H9 (cell line): ENCODE measurements around the gene POLR2A. TPM values are rescaled to one million over a fixed set of nuclear protein-coding genes. Genes with fewer than 3 reads are reported as not detected.

Source experiments
- DNase-seq: peaks from one replicate; pipeline ENCODE4 v3.0.0-alpha.2; 2017
- H2AFZ ChIP-seq: one replicate; pipeline ENCODE4 v1.6.1; 2013; ENCODE audit warnings: mild to moderate bottlenecking, low read length, control low read depth, moderate library complexity
- H2AK5ac ChIP-seq: 2 replicates; pipeline ENCODE4 v1.6.1; 2013; ENCODE audit warnings: low read length, control low read depth, mixed read lengths; ENCODE audit not compliant: insufficient read length
- H2BK120ac ChIP-seq: one replicate; pipeline ENCODE4 v1.6.1; 2013; ENCODE audit warnings: low read depth, mild to moderate bottlenecking, low read length, control low read depth, inconsistent platforms; ENCODE audit not compliant: poor library complexity, severe bottlenecking
- H2BK12ac ChIP-seq: 2 replicates; pipeline ENCODE4 v1.6.1; 2013; ENCODE audit warnings: low read length, control low read depth, mixed read lengths, low read depth; ENCODE audit not compliant: insufficient read length
- H2BK15ac ChIP-seq: 2 replicates; pipeline ENCODE4 v1.6.1; 2013; ENCODE audit warnings: low read depth, low read length, control low read depth
- H2BK20ac ChIP-seq: one replicate; pipeline ENCODE4 v1.6.1; 2013; ENCODE audit warnings: low read depth, mild to moderate bottlenecking, low read length, control low read depth, inconsistent platforms; ENCODE audit not compliant: poor library complexity, severe bottlenecking
- H2BK5ac ChIP-seq: 2 replicates; pipeline ENCODE4 v1.6.1; 2013; ENCODE audit warnings: low read length, control low read depth, mixed read lengths; ENCODE audit not compliant: insufficient read length
- H3K14ac ChIP-seq: 2 replicates; pipeline ENCODE4 v1.6.1; 2013; ENCODE audit warnings: low read length, control low read depth; ENCODE audit not compliant: insufficient read depth
- H3K18ac ChIP-seq: 2 replicates; pipeline ENCODE4 v1.6.1; 2013; ENCODE audit warnings: low read depth, mild to moderate bottlenecking, mixed read lengths, low read length, control low read depth; ENCODE audit not compliant: insufficient read length
- H3K23ac ChIP-seq: 2 replicates; pipeline ENCODE4 v1.6.1; 2013; ENCODE audit warnings: low read length, control low read depth, mixed read lengths, low read depth; ENCODE audit not compliant: insufficient read length
- H3K23me2 ChIP-seq: 2 replicates; pipeline ENCODE4 v1.6.1; 2013; ENCODE audit warnings: low read depth, mild to moderate bottlenecking, mixed read lengths, low read length, control low read depth; ENCODE audit not compliant: insufficient read length, poor library complexity, severe bottlenecking
- H3K27ac ChIP-seq: 2 replicates; pipeline ENCODE4 v1.5.1; 2013; ENCODE audit warnings: low read length, control low read depth, mixed read lengths, low read depth; ENCODE audit not compliant: insufficient read length
- H3K27me3 ChIP-seq: 2 replicates; pipeline ENCODE4 v1.6.1; 2013; ENCODE audit warnings: low read length, control low read depth, inconsistent platforms; ENCODE audit not compliant: insufficient read depth
- H3K4ac ChIP-seq: 2 replicates; pipeline ENCODE4 v1.6.1; 2013; ENCODE audit warnings: low read depth, mild to moderate bottlenecking, control low read depth, inconsistent platforms, low read length, moderate library complexity
- H3K4me1 ChIP-seq: 2 replicates; pipeline ENCODE4 v1.6.1; 2013; ENCODE audit warnings: low read length, control low read depth, inconsistent platforms; ENCODE audit not compliant: insufficient read depth
- H3K4me2 ChIP-seq: 2 replicates; pipeline ENCODE4 v1.6.1; 2013; ENCODE audit warnings: low read length, control low read depth, mixed read lengths; ENCODE audit not compliant: insufficient read length, insufficient read depth
- H3K56ac ChIP-seq: 2 replicates; pipeline ENCODE4 v1.6.1; 2013; ENCODE audit warnings: low read depth, mild to moderate bottlenecking, mixed read lengths, low read length, control low read depth; ENCODE audit not compliant: insufficient read length
- H3K79me1 ChIP-seq: 2 replicates; pipeline ENCODE4 v1.6.1; 2013; ENCODE audit warnings: low read depth, mild to moderate bottlenecking, moderate library complexity, low read length, control low read depth, inconsistent platforms; ENCODE audit not compliant: insufficient read depth, poor library complexity, severe bottlenecking
- H3K79me2 ChIP-seq: 2 replicates; pipeline ENCODE4 v1.6.1; 2013; ENCODE audit warnings: low read length, control low read depth, inconsistent platforms; ENCODE audit not compliant: insufficient read depth
- H3K9ac ChIP-seq: 2 replicates; pipeline ENCODE4 v1.6.1; 2013; ENCODE audit warnings: low read length, control low read depth, mixed read lengths; ENCODE audit not compliant: insufficient read length; ENCODE audit errors: extremely low read depth
- H3K9me3 ChIP-seq: one replicate; pipeline ENCODE4 v1.6.1; 2013; ENCODE audit warnings: low read depth, low read length, inconsistent platforms; ENCODE audit not compliant: control insufficient read depth
- H3T11ph ChIP-seq: one replicate; pipeline ENCODE4 v1.6.1; 2013; ENCODE audit warnings: mild to moderate bottlenecking, low read length, control low read depth, inconsistent platforms
- H4K20me1 ChIP-seq: one replicate; pipeline ENCODE4 v1.6.1; 2013; ENCODE audit not compliant: control insufficient read depth, insufficient read length, insufficient read depth
- H4K5ac ChIP-seq: 2 replicates; pipeline ENCODE4 v1.6.1; 2013; ENCODE audit warnings: low read depth, mild to moderate bottlenecking, mixed read lengths, low read length, control low read depth; ENCODE audit not compliant: insufficient read length
- H4K8ac ChIP-seq: replicated peaks from 2 replicates; pipeline ENCODE4 v1.6.1; 2013; ENCODE audit warnings: low read length, control low read depth, mixed read lengths, low read depth; ENCODE audit not compliant: insufficient read length
- H4K91ac ChIP-seq: 2 replicates; pipeline ENCODE4 v1.6.1; 2013; ENCODE audit warnings: low read depth, mild to moderate bottlenecking, moderate library complexity, mixed read lengths, low read length, control low read depth; ENCODE audit not compliant: insufficient read length
- H3K27ac Mint-ChIP-seq, 3 experiments: 2 replicates in 2 of 3; 3 replicates in 1 of 3; pipeline ENCODE4 v1.8.0; 2020 to 2021; ENCODE audit warnings: mixed read lengths in 3 of 3, mild to moderate bottlenecking in 1 of 3, moderate library complexity in 1 of 3
- H3K27me3 Mint-ChIP-seq: 2 replicates; pipeline ENCODE4 v1.8.0; 2021; ENCODE audit warnings: low read depth, mild to moderate bottlenecking, moderate library complexity, mixed read lengths
- H3K36me3 Mint-ChIP-seq, 3 experiments: 2 replicates in 2 of 3; 3 replicates in 1 of 3; pipeline ENCODE4 v1.8.0; 2020 to 2021; ENCODE audit warnings: low read depth in 3 of 3, mixed read lengths in 3 of 3; ENCODE audit not compliant: insufficient read depth in 1 of 3
- H3K4me1 Mint-ChIP-seq, 2 experiments: 2 replicates each; pipeline ENCODE4 v1.8.0; 2020; ENCODE audit warnings: mixed read lengths in 2 of 2
- H3K4me3 Mint-ChIP-seq, 2 experiments: 2 replicates in 1 of 2; 3 replicates in 1 of 2; pipeline ENCODE4 v1.8.0; 2020 to 2021; ENCODE audit warnings: mild to moderate bottlenecking in 2 of 2, mixed read lengths in 2 of 2, moderate library complexity in 1 of 2
- H3K9me3 Mint-ChIP-seq, 2 experiments: 2 replicates in 1 of 2; 3 replicates in 1 of 2; pipeline ENCODE4 v1.8.0; 2020; ENCODE audit warnings: mild to moderate bottlenecking in 2 of 2, mixed read lengths in 2 of 2, moderate library complexity in 1 of 2
- CTCF ChIP-seq: fragments of 200-600 bp; sonication (generic); conservative IDR thresholded peaks from 3 replicates; pipeline ENCODE4 v1.8.0; 2021; ENCODE audit warnings: antibody characterized with exemption, mild to moderate bottlenecking
- WGBS: extraction: QIAGEN DNeasy Blood & Tissue Kit; methylation state at CpG from one replicate; pipeline ENCODE4 v1.1.7; 2013; ENCODE audit warnings: missing lambda C conversion rate, low lambda C conversion rate, mixed read lengths; ENCODE audit not compliant: insufficient read length; ENCODE audit errors: extremely low coverage; 5-methylcytosine and 5-hydroxymethylcytosine counted together
- total RNA-seq: library from RNA; stranded (reverse); gene quantifications from 2 replicates; pipeline ENCODE4 v1.2.1, GENCODE V29; 2021

The POLR2A gene
- total RNA-seq, 1 experiment from 2014 or later, result 153 TPM

- Histone ChIP-seq H2BK120ac (no peak overlapping the region), H2BK20ac (no peak overlapping the region), H2AK5ac (no peak overlapping the region), H3K18ac (no peak overlapping the region), H3K23ac (no peak overlapping the region), H3K56ac (no peak overlapping the region), H3K4me2 (no peak overlapping the region), H3K27me3 (no peaks in the 10 kb centered on the region), H4K8ac (no peak overlapping the region), H3T11ph (no peak overlapping the region), H2BK15ac (no peak overlapping the region), H3K14ac (no peak overlapping the region), H4K20me1 (peaks cover 2% of the 10 kb centered on the region), H4K91ac (no peak overlapping the region), H3K4ac (no peak overlapping the region), H4K5ac (no peak overlapping the region), H2AFZ (no peak overlapping the region), H3K4me1 (no peaks in the 10 kb centered on the region), H2BK5ac (no peak overlapping the region), H3K9me3 (no peaks in the 10 kb centered on the region), H3K23me2 (no peaks in the 10 kb centered on the region), H3K9ac (no peak overlapping the region), H2BK12ac (no peak overlapping the region), H3K27ac (no peak overlapping the region), H3K79me2 (peaks cover 23% of the 10 kb centered on the region; the same call in 1 of the 2 replicates), H3K79me1 (peaks cover 8% of the 10 kb centered on the region)
- TF ChIP-seq CTCF, result no peak
- H3K4me3 Mint-ChIP-seq, result peak overlapping the region in 1 of 2 experiments; percentile 24; a peak in 1 of 5 replicates
- no peaks in the 10 kb centered on the region for H3K9me3 Mint-ChIP-seq
- no peaks in the 10 kb centered on the region for H3K27me3 Mint-ChIP-seq
- peaks cover 3 to 8% of the 10 kb centered on the region in 2 experiments for H3K4me1 Mint-ChIP-seq
- peak overlapping the region; percentile 1 to 82 (median 69); a peak in 5 of 7 replicates for H3K27ac Mint-ChIP-seq
- no CpG with 5 or more reads among the region's 20 CpGs for WGBS
- no peak for DNase-seq
- H3K36me3 Mint-ChIP-seq, result peaks cover 66 to 85% (median 76%) of the 10 kb centered on the region in 3 experiments
Measured at GRCh38 chr17:7496470-7497183, 12.5 kb downstream of the POLR2A start.
